ENCODE measurements around the gene RNLS.
"Not testable (repeated sequence)": the region's sequence is repeated elsewhere in the genome, so short reads cannot be mapped to it uniquely, and the experiment has no call there.

DNA sequence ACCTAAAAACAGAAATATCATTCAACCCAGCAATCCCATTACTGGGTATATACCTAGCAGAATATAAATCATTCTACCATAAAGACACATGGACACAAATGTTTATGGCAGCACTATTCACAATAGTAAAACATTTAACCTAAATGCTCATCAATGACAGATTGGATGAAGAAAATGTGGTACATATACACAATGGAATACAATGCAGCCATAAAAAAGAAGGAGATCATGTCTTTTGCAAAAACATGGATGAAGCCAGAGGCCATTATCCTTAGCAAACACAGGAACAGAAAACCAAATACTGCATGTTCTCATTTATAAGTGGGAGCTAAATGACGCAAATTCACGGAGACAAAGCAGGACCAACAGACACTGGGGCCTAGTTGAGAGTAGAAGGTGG is 96.3 kb downstream of the RNLS start:
- TF ChIP-seq EP300 (IDR thresholded peaks at IDR 0.05), result not testable (repeated sequence)
- TF ChIP-seq, protein P1, sequence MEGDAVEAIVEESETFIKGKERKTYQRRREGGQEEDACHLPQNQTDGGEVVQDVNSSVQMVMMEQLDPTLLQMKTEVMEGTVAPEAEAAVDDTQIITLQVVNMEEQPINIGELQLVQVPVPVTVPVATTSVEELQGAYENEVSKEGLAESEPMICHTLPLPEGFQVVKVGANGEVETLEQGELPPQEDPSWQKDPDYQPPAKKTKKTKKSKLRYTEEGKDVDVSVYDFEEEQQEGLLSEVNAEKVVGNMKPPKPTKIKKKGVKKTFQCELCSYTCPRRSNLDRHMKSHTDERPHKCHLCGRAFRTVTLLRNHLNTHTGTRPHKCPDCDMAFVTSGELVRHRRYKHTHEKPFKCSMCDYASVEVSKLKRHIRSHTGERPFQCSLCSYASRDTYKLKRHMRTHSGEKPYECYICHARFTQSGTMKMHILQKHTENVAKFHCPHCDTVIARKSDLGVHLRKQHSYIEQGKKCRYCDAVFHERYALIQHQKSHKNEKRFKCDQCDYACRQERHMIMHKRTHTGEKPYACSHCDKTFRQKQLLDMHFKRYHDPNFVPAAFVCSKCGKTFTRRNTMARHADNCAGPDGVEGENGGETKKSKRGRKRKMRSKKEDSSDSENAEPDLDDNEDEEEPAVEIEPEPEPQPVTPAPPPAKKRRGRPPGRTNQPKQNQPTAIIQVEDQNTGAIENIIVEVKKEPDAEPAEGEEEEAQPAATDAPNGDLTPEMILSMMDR (IDR thresholded peaks at IDR 0.05), result not testable (repeated sequence)

Measured in sigmoid colon (tissue), 4 donors.